Measurements from ENCODE around the gene TKT. TPM values are rescaled to one million over a fixed set of nuclear protein-coding genes. Genes with fewer than 3 reads are reported as not detected.

TKT gene
- total and polyA plus RNA-seq, 2 of the 8 experiments (the other 6 are each of a cell fraction or from before 2014, with no cell fraction given) = 418 to 986 TPM

DNA sequence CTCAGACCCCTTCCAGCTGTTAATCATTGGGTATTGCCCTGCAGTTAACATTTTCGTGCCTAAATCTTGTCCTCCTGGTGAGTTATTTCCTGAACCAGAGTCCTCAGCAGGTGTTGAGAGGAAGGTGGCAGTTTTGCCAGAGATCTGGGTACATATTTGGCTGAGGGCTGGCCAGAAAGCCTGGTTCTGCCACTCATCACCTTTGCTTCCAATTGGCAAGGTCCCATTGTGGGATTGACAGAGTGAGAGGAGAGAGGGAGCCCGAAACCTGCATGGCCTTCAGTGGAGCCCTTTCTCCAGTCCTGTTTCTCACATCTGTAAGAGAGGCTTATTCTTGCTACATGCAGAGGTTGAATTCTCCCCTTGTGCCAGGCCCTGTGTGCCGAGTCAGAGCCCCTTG lies 8.9 kb upstream of the TKT start:
- Histone ChIP-seq H3K9ac (replicated peaks in 1 of 4; ENCODE audit: extremely low read depth in 1 of 4, low read depth in 3 of 4, low read length in 3 of 4) (no peak overlapping the region), H3K79me1 (ENCODE audit: low read depth, low read length) (no peaks in the 10 kb centered on the region), H3K4me1 (replicated peaks in 1 of 4; ENCODE audit: control insufficient read depth in 3 of 4, insufficient read depth in 4 of 4, low read length in 3 of 4) (peaks cover 0 to 8% (median 5%) of the 10 kb centered on the region in 4 experiments; a peak in 5 of 7 replicates), H2BK20ac (ENCODE audit: low read length) (peak overlapping the region; percentile 55), H3K79me2 (ENCODE audit: control insufficient read depth in 1 of 2, insufficient read depth in 2 of 2, low read length in 2 of 2) (no peaks in the 10 kb centered on the region), H3K23me2 (ENCODE audit: low read depth, low read length) (no peaks in the 10 kb centered on the region), H3K4me2 (ENCODE audit: insufficient read depth in 1 of 2, low read depth in 2 of 2, low read length in 2 of 2) (no peak overlapping the region), H3K23ac (ENCODE audit: insufficient read length) (no peak overlapping the region), H3K27me3 (replicated peaks in 1 of 4; ENCODE audit: control insufficient read depth in 3 of 4, extremely low read depth in 1 of 4, insufficient read depth in 3 of 4, low read length in 3 of 4) (no peaks in the 10 kb centered on the region), H4K5ac (ENCODE audit: insufficient read length, low read depth, low read length) (no peak overlapping the region), H4K20me1 (replicated peaks in 1 of 2; ENCODE audit: control insufficient read depth in 1 of 2, insufficient read depth in 2 of 2, low read length in 2 of 2) (no peaks in the 10 kb centered on the region), H3K4ac (replicated peaks; ENCODE audit: insufficient read length, low read depth, low read length) (no peak overlapping the region), H2AK5ac (ENCODE audit: low read depth, low read length) (no peak overlapping the region), H4K91ac (replicated peaks; ENCODE audit: insufficient read length, low read length) (no peak overlapping the region), H2BK15ac (ENCODE audit: low read length) (0 out of 2 replicates have a peak overlapping the region, but pooled peaks have one; percentile 8), H3K18ac (ENCODE audit: extremely low read depth, low read length) (no peak overlapping the region), H3K14ac (ENCODE audit: insufficient read length) (no peak overlapping the region), H3K27ac (ENCODE audit: low read depth, low read length) (no peak overlapping the region), H3K56ac (replicated peaks; ENCODE audit: insufficient read length, low read depth, low read length) (no peak overlapping the region), H3K36me3 (ENCODE audit: control insufficient read depth in 2 of 4, insufficient read depth in 4 of 4, low read length in 3 of 4) (no peaks in the 10 kb centered on the region), H3K4me3 (ENCODE audit: extremely low read depth in 1 of 4, insufficient read depth in 2 of 4, low read depth in 3 of 4, low read length in 4 of 4) (no peak overlapping the region), H2AFZ (ENCODE audit: low read length) (peak overlapping the region; percentile 55; the same call in 1 of the 2 replicates), H2BK5ac (ENCODE audit: low read depth, low read length) (no peak overlapping the region; the same call in 1 of the 2 replicates), H2BK12ac (ENCODE audit: low read depth, low read length) (0 out of 2 replicates have a peak overlapping the region, but pooled peaks have one; percentile 77), H2BK120ac (replicated peaks; ENCODE audit: low read depth, low read length) (no peak overlapping the region), H3K9me3 (ENCODE audit: insufficient read depth in 2 of 2, low read depth in 1 of 2, low read length in 1 of 2) (no peaks in the 10 kb centered on the region), H4K8ac (ENCODE audit: extremely low read depth, insufficient read depth, low read length) (no peak overlapping the region)
- 84% methylated on average over 3 of the region's 3 CpGs; no CpG with 5 or more reads in 1 of the 2 experiments for WGBS, 2 experiments (ENCODE audit: extremely low coverage in 1 of 2, insufficient coverage in 1 of 2, insufficient read length in 1 of 2, insufficient replicate concordance in 2 of 2, low coverage in 1 of 2, low lambda C conversion rate in 2 of 2, missing lambda C conversion rate in 1 of 2)
- FAIRE-seq (no peak), DNase-seq (ENCODE audit: low read depth in 1 of 2, low spot score in 2 of 2) (no peak)
- ChIA-PET CTCF (ENCODE audit: partially characterized antibody) (interaction anchor here (0.6 to 1.5 kb wide), 4 partner anchors 11 to 1121 kb away, joined by 3 to 6 read pairs (median 4); no protein-coding TSS in a partner anchor), POLR2A (ENCODE audit: partially characterized antibody) (interaction anchor here (0.8 to 2.2 kb wide), 4 partner anchors 10 to 44 kb away, joined by 3 to 11 read pairs (median 4); partner anchors contain the start of gene TKT)
- TF ChIP-seq RNF2 (IDR thresholded peaks at IDR 0.05; ENCODE audit: borderline replicate concordance, low read depth, low read length, missing control alignments, poor library complexity, severe bottlenecking) (no peak), POLR2A (IDR thresholded peaks at IDR 0.05; ENCODE audit: control extremely low read depth in 1 of 2, low read depth in 2 of 2, low read length in 2 of 2) (no peak), TEAD4 (IDR thresholded peaks at IDR 0.05; ENCODE audit: low read depth, low read length) (no peak), RFX5 (IDR thresholded peaks at IDR 0.05; ENCODE audit: borderline replicate concordance, low read depth, low read length) (no peak), KDM5A (IDR thresholded peaks at IDR 0.05; ENCODE audit: low read length) (no peak), GABPA (IDR thresholded peaks at IDR 0.05; ENCODE audit: borderline replicate concordance, insufficient read depth, low read length) (no peak), SP2 (IDR thresholded peaks at IDR 0.05; ENCODE audit: low read length) (no peak), SUZ12 (IDR thresholded peaks at IDR 0.05; ENCODE audit: low read length) (no peak), CHD2 (IDR thresholded peaks at IDR 0.05; ENCODE audit: low read length) (no peak), SP1 (IDR thresholded peaks at IDR 0.05; ENCODE audit: low read depth, low read length) (no peak), HDAC6 (IDR thresholded peaks at IDR 0.05; ENCODE audit: low read depth, low read length) (no peak), JUN (IDR thresholded peaks at IDR 0.05; ENCODE audit: low read depth, low read length) (no peak)

Measured in H1 (cell line).